Sciatic nerve (tissue), 2 donors: ENCODE results near the gene KDM6A. TPM values are rescaled to one million over a fixed set of nuclear protein-coding genes. Genes with fewer than 3 reads are reported as not detected.
"Not testable (repeated sequence)": the region's sequence is repeated elsewhere in the genome, so short reads cannot be mapped to it uniquely, and the experiment has no call there.

Experiments used
- ATAC-seq: fragments of 200-7000 bp; cut with Tn5 transposase; one replicate; pipeline ENCODE4 v1.9.1; 2020; ENCODE audit warnings: mild to moderate bottlenecking, moderate library complexity
- DNase-seq: peaks from one replicate; pipeline ENCODE4 v3.0.0-alpha.2; 2020; ENCODE audit warnings: low spot score
- intact Hi-C: fragments of 100-400 bp; cut with DNase I; formaldehyde crosslinking; loops from one replicate; pipeline ENCODE4 v1.14.2; 2022
- total RNA-seq: library from RNA; stranded (reverse); fragmentation: NEBNext Ultra II Directional; extraction: Animal tissue kit (Norgen Biotek cat#: 25700); gene quantifications from one replicate; pipeline ENCODE4 v1.2.1, GENCODE V29; 2021
- donor health status: DM: no; HTN: no; CAD: no.
- donor health status: DM: no; HTN: no; CAD: no.

The KDM6A gene
- total RNA-seq, 1 donor from 2014 or later: 52.8 TPM

DNA sequence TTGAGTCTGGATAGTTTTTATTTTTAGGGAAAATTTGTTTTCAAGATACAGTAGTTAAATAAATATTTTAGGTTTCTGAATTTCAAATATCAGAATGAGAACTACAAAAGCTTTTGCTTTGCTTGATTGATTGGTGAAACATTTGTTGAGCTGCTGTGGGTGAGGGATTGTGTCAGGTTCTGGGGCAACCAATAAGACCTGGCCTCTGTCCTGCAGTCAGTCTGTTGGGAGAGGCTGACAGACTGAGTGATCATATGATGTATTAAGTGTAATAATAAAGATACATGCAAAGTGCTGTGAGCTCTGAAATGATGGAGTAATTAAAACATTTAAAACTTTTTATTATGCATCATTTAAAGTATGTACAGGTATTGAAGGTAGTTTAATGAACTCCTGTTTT, 9.6 kb downstream of the KDM6A start:
- DNase-seq: no peak
- intact Hi-C loops: no loop called here
- ATAC-seq: no peak

GRCh38 chrX:44884944-44885343, 12.0 kb downstream of the KDM6A start:
- DNase-seq (no peak), ATAC-seq (no peak)
- intact Hi-C loops: no loop called here

- no peak for ATAC-seq
- DNase-seq: no peak
- intact Hi-C loops: no loop called here
Measured at GRCh38 chrX:44889824-44890223, 16.8 kb downstream of the KDM6A start.

GRCh38 chrX:44890247-44890646, 17.3 kb downstream of the KDM6A start:
- intact Hi-C loops: no loop called here
- no peak for ATAC-seq
- DNase-seq: no peak

GRCh38 chrX:44890687-44891086, 17.7 kb downstream of the KDM6A start:
- intact Hi-C loops, DNase-seq, ATAC-seq: not testable (repeated sequence)

DNA sequence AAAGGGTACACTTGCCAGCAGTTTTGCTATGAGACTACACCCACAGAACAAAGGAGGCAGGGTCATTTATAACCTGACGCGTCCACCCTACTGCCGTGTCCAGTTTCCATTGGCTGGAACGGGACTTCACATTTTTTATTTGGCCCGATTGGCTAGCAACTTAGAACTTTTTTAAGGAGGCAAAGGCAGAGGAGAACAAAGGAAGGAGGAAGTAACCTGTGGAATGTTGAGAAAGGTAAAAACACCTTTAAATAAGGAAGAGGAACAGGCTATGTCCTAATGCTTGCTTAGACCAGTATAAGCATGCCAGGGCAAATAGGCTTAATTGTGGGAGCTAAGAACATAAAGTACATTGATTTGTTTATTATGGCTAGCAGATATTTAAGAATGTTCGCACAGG, 18.7 kb downstream of the KDM6A start:
- no peak for ATAC-seq
- intact Hi-C loops: no loop called here
- DNase-seq: no peak

DNA sequence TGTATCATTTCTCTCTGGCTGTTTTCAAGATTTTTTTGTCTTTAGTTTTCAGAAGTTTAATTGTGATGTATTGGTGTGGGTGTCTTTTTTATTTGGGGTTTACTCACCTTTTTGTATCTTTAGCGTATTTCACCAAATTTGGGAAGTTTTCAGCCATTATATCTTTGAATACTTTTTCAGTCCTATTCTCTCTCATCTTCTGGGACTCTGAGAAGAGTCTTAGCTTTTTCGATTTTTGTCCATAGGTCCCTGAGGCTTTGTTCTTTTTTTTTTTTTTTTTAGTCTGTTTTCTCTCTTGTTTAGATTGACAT, 23.8 kb downstream of the KDM6A start:
- DNase-seq (no peak), ATAC-seq (no peak)
- intact Hi-C loops: no loop called here

GRCh38 chrX:44897539-44897938, 24.6 kb downstream of the KDM6A start:
- intact Hi-C loops: no loop called here
- DNase-seq (no peak), ATAC-seq (no peak)

DNA sequence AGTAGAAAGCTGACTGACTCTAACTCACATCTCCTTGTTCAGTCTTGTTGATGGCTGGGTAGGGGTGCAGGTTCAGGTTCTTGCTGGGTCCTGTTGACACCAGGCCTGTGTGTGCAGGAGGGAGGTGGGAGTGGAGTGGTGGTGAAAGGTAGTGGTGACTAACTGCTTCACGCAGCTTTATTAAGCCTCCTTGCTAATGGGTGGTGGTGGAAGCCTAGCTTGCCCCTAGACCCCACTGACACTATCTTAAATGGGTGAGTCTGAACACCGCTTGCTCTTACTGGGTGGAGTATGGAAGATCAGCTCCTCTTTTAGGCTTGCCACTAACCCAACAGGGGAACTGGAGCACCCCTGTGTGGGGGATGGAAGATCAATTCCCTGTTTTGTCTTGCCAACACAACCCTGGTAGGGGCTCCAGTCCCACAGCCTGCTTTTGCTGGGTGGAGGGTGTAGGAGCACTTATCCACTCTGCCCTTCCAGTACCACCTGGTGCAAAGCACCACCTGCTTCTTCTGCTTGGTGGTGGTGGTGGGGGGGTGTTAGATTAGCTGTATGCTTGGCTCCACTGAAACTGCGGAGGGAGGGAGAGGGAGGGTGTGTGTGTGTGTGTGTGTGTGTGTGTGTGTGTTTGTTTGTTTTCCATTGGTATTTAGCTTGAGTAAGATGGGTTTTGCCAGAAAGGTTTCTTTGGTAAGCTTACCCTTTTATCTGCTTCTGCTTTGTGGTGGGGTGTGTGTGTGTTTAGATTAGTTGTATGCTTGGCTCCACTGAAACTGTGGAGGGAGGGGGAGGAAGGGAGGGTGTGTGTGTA, 25.6 kb downstream of the KDM6A start:
- intact Hi-C loops: no loop called here
- DNase-seq: no peak
- ATAC-seq: no peak

DNA sequence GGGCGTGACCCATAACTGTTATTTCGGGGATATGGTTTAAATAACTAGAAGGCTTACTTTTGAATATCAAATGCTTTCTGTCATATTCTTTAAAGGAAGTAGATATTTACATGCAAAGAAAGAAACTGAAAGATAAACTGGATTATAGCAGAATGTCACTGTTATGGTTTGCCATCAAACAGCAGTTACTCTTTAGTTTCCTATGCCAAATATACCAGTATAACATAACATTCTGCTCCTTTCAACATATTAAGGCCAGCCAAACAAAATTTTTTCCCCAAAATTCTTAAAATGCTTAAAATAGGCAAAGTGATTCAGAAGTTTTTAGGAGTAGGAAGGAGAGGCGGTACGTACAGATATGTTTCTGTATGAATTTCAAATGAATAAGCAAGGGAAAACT, 27.0 kb downstream of the KDM6A start:
- DNase-seq (no peak), ATAC-seq (no peak)
- intact Hi-C loops: no loop called here

DNA sequence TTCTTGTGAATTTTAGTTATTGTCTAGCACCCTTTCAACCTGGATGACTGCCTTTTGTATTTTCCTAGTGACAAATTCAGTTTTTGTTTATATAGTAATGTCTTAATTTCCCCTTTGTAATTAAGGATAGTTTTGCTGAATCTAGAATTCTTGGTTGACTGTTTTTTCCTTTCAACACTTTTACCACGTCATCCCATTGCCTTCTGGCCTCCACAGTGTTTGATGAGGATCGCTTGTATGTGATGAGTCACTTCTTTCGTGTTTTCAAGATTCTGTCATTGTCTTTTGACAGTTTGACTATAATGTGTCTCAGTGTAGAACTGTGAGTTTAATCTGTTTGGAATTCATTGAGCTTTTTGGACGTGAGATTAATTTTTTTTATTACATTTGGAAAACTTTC, 30.1 kb downstream of the KDM6A start:
- intact Hi-C loops: no loop called here
- no peak for DNase-seq
- no peak for ATAC-seq

DNA sequence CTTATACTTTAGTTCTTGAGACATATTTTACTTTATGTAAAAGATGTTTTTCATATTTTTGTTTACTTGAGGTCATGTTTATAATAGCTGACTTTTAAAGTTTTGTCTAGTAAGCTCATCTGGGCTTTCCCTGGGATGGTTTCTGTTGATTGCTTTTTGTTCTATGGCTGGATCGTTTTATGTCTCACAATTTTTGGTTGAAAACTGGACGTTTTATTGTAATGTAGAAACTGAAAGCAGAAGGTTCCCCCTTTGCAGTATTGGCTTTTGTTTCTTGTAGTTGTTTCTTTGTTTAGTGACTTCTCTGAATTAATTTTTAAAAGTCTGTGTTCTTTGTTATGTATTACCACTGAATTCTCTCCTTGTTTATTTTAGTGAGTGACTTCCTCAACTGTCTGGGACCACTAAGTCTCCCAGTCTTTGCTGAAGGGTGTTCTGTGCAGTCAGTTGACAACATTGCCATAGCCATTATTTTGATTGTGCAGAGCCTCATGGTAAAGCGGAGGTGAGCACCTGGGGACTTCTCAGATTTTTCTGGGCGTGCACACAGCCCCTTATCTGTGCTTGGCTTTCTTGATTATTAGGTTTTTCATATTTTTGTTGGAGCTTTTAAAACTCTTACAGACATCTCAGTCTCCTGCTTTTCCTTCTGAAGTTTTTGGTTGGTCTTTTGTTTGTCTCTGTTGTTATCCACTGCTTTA, 31.0 kb downstream of the KDM6A start:
- ATAC-seq (no peak), DNase-seq (no peak)
- intact Hi-C loops: no loop called here

GRCh38 chrX:44904542-44905115, 31.6 kb downstream of the KDM6A start:
- intact Hi-C loops: no loop called here
- DNase-seq (no peak), ATAC-seq (no peak)

DNA sequence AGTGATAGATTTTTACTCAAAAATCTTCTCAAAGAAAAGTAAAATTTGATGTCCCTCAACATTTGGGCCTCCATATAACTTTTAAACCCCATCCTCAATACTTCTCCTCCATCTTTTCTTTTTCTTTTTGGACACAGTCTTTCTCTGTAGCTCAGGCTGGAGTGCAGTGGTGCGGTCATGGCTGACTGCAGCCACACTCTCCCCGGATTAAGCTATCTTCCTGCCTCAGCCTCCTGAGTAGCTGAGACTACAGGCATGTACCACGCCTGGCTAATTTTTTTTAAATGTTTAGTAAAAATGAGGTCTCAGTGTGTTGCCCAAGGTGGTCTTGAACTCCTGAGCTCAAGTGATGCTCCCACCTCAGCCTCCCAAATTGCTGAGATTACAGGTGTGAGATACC, 33.1 kb downstream of the KDM6A start:
- no peak for ATAC-seq
- intact Hi-C loops: no loop called here
- DNase-seq: no peak

GRCh38 chrX:44906542-44906941, 33.6 kb downstream of the KDM6A start:
- ATAC-seq (no peak), DNase-seq (no peak)
- intact Hi-C loops: no loop called here

DNA sequence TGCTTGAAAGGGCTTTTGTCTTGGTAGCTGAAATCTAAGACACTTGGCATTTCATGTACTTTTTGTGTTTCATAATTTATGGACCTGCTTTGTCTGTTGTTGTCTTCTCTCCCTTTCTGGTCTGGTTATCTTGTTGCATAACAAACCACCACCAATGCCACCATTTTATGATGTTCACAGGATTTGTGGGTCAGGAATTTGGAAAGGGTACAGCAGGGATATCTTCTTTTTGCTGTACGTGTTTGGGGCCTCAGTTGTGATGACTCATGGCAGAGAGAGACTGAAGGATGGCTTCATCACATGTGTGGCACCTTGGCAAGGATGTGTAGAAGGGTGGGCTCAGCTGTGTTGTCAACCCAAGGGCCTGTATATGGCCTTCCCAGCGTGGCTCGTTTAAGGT, 35.2 kb downstream of the KDM6A start:
- ATAC-seq (no peak), DNase-seq (no peak)
- intact Hi-C loops: no loop called here

GRCh38 chrX:44908827-44909226, 35.8 kb downstream of the KDM6A start:
- no peak for DNase-seq
- intact Hi-C loops: no loop called here
- ATAC-seq: no peak

- intact Hi-C loops, DNase-seq, ATAC-seq: not testable (repeated sequence)
Measured at GRCh38 chrX:44910508-44910907, 37.5 kb downstream of the KDM6A start.

DNA sequence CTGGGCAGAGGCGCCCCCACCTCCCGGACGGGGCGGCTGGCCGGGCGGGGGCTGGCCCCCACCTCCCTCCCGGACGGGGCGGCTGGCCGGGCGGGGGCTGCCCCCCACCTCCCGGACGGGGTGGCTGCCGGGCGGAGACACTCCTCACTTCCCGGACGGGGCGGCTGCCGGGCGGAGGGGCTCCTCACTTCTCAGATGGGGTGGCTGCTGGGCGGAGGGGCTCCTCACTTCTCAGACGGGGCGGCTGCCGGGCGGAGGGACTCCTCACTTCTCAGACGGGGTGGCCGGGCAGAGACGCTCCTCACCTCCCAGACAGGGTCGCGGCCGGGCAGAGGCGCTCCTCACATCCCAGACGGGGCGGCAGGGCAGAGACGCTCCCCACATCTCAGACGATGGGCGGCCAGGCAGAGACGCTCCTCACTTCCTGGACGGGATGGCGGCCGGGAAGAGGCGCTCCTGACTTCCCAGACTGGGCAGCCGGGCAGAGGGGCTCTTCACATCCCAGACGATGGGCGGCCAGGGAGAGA, 38.1 kb downstream of the KDM6A start:
- DNase-seq, intact Hi-C loops, ATAC-seq: not testable (repeated sequence)
